H9 (cell line): ENCODE data around the gene SPHKAP. TPM values are rescaled to one million over a fixed set of nuclear protein-coding genes. Genes with fewer than 3 reads are reported as not detected.
"Not testable (repeated sequence)": the region's sequence is repeated elsewhere in the genome, so short reads cannot be mapped to it uniquely, and the experiment has no call there.

Experiments used
- DNase-seq: peaks from one replicate; pipeline ENCODE4 v3.0.0-alpha.2; 2017
- H2AFZ ChIP-seq: one replicate; pipeline ENCODE4 v1.6.1; 2013; ENCODE audit warnings: mild to moderate bottlenecking, low read length, control low read depth, moderate library complexity
- H2AK5ac ChIP-seq: 2 replicates; pipeline ENCODE4 v1.6.1; 2013; ENCODE audit warnings: low read length, control low read depth, mixed read lengths; ENCODE audit not compliant: insufficient read length
- H2BK120ac ChIP-seq: one replicate; pipeline ENCODE4 v1.6.1; 2013; ENCODE audit warnings: low read depth, mild to moderate bottlenecking, low read length, control low read depth, inconsistent platforms; ENCODE audit not compliant: poor library complexity, severe bottlenecking
- H2BK12ac ChIP-seq: 2 replicates; pipeline ENCODE4 v1.6.1; 2013; ENCODE audit warnings: low read length, control low read depth, mixed read lengths, low read depth; ENCODE audit not compliant: insufficient read length
- H2BK15ac ChIP-seq: 2 replicates; pipeline ENCODE4 v1.6.1; 2013; ENCODE audit warnings: low read depth, low read length, control low read depth
- H2BK20ac ChIP-seq: one replicate; pipeline ENCODE4 v1.6.1; 2013; ENCODE audit warnings: low read depth, mild to moderate bottlenecking, low read length, control low read depth, inconsistent platforms; ENCODE audit not compliant: poor library complexity, severe bottlenecking
- H2BK5ac ChIP-seq: 2 replicates; pipeline ENCODE4 v1.6.1; 2013; ENCODE audit warnings: low read length, control low read depth, mixed read lengths; ENCODE audit not compliant: insufficient read length
- H3K14ac ChIP-seq: 2 replicates; pipeline ENCODE4 v1.6.1; 2013; ENCODE audit warnings: low read length, control low read depth; ENCODE audit not compliant: insufficient read depth
- H3K18ac ChIP-seq: 2 replicates; pipeline ENCODE4 v1.6.1; 2013; ENCODE audit warnings: low read depth, mild to moderate bottlenecking, mixed read lengths, low read length, control low read depth; ENCODE audit not compliant: insufficient read length
- H3K23ac ChIP-seq: 2 replicates; pipeline ENCODE4 v1.6.1; 2013; ENCODE audit warnings: low read length, control low read depth, mixed read lengths, low read depth; ENCODE audit not compliant: insufficient read length
- H3K23me2 ChIP-seq: 2 replicates; pipeline ENCODE4 v1.6.1; 2013; ENCODE audit warnings: low read depth, mild to moderate bottlenecking, mixed read lengths, low read length, control low read depth; ENCODE audit not compliant: insufficient read length, poor library complexity, severe bottlenecking
- H3K27ac ChIP-seq: 2 replicates; pipeline ENCODE4 v1.5.1; 2013; ENCODE audit warnings: low read length, control low read depth, mixed read lengths, low read depth; ENCODE audit not compliant: insufficient read length
- H3K27me3 ChIP-seq: 2 replicates; pipeline ENCODE4 v1.6.1; 2013; ENCODE audit warnings: low read length, control low read depth, inconsistent platforms; ENCODE audit not compliant: insufficient read depth
- H3K4ac ChIP-seq: 2 replicates; pipeline ENCODE4 v1.6.1; 2013; ENCODE audit warnings: low read depth, mild to moderate bottlenecking, control low read depth, inconsistent platforms, low read length, moderate library complexity
- H3K4me1 ChIP-seq: 2 replicates; pipeline ENCODE4 v1.6.1; 2013; ENCODE audit warnings: low read length, control low read depth, inconsistent platforms; ENCODE audit not compliant: insufficient read depth
- H3K4me2 ChIP-seq: 2 replicates; pipeline ENCODE4 v1.6.1; 2013; ENCODE audit warnings: low read length, control low read depth, mixed read lengths; ENCODE audit not compliant: insufficient read length, insufficient read depth
- H3K56ac ChIP-seq: 2 replicates; pipeline ENCODE4 v1.6.1; 2013; ENCODE audit warnings: low read depth, mild to moderate bottlenecking, mixed read lengths, low read length, control low read depth; ENCODE audit not compliant: insufficient read length
- H3K79me1 ChIP-seq: 2 replicates; pipeline ENCODE4 v1.6.1; 2013; ENCODE audit warnings: low read depth, mild to moderate bottlenecking, moderate library complexity, low read length, control low read depth, inconsistent platforms; ENCODE audit not compliant: insufficient read depth, poor library complexity, severe bottlenecking
- H3K79me2 ChIP-seq: 2 replicates; pipeline ENCODE4 v1.6.1; 2013; ENCODE audit warnings: low read length, control low read depth, inconsistent platforms; ENCODE audit not compliant: insufficient read depth
- H3K9ac ChIP-seq: 2 replicates; pipeline ENCODE4 v1.6.1; 2013; ENCODE audit warnings: low read length, control low read depth, mixed read lengths; ENCODE audit not compliant: insufficient read length; ENCODE audit errors: extremely low read depth
- H3K9me3 ChIP-seq: one replicate; pipeline ENCODE4 v1.6.1; 2013; ENCODE audit warnings: low read depth, low read length, inconsistent platforms; ENCODE audit not compliant: control insufficient read depth
- H3T11ph ChIP-seq: one replicate; pipeline ENCODE4 v1.6.1; 2013; ENCODE audit warnings: mild to moderate bottlenecking, low read length, control low read depth, inconsistent platforms
- H4K20me1 ChIP-seq: one replicate; pipeline ENCODE4 v1.6.1; 2013; ENCODE audit not compliant: control insufficient read depth, insufficient read length, insufficient read depth
- H4K5ac ChIP-seq: 2 replicates; pipeline ENCODE4 v1.6.1; 2013; ENCODE audit warnings: low read depth, mild to moderate bottlenecking, mixed read lengths, low read length, control low read depth; ENCODE audit not compliant: insufficient read length
- H4K8ac ChIP-seq: replicated peaks from 2 replicates; pipeline ENCODE4 v1.6.1; 2013; ENCODE audit warnings: low read length, control low read depth, mixed read lengths, low read depth; ENCODE audit not compliant: insufficient read length
- H4K91ac ChIP-seq: 2 replicates; pipeline ENCODE4 v1.6.1; 2013; ENCODE audit warnings: low read depth, mild to moderate bottlenecking, moderate library complexity, mixed read lengths, low read length, control low read depth; ENCODE audit not compliant: insufficient read length
- H3K27ac Mint-ChIP-seq, 3 experiments: 2 replicates in 2 of 3; 3 replicates in 1 of 3; pipeline ENCODE4 v1.8.0; 2020 to 2021; ENCODE audit warnings: mixed read lengths in 3 of 3, mild to moderate bottlenecking in 1 of 3, moderate library complexity in 1 of 3
- H3K27me3 Mint-ChIP-seq: 2 replicates; pipeline ENCODE4 v1.8.0; 2021; ENCODE audit warnings: low read depth, mild to moderate bottlenecking, moderate library complexity, mixed read lengths
- H3K36me3 Mint-ChIP-seq, 3 experiments: 2 replicates in 2 of 3; 3 replicates in 1 of 3; pipeline ENCODE4 v1.8.0; 2020 to 2021; ENCODE audit warnings: low read depth in 3 of 3, mixed read lengths in 3 of 3; ENCODE audit not compliant: insufficient read depth in 1 of 3
- H3K4me1 Mint-ChIP-seq, 2 experiments: 2 replicates each; pipeline ENCODE4 v1.8.0; 2020; ENCODE audit warnings: mixed read lengths in 2 of 2
- H3K4me3 Mint-ChIP-seq, 2 experiments: 2 replicates in 1 of 2; 3 replicates in 1 of 2; pipeline ENCODE4 v1.8.0; 2020 to 2021; ENCODE audit warnings: mild to moderate bottlenecking in 2 of 2, mixed read lengths in 2 of 2, moderate library complexity in 1 of 2
- H3K9me3 Mint-ChIP-seq, 2 experiments: 2 replicates in 1 of 2; 3 replicates in 1 of 2; pipeline ENCODE4 v1.8.0; 2020; ENCODE audit warnings: mild to moderate bottlenecking in 2 of 2, mixed read lengths in 2 of 2, moderate library complexity in 1 of 2
- CTCF ChIP-seq: fragments of 200-600 bp; sonication (generic); conservative IDR thresholded peaks from 3 replicates; pipeline ENCODE4 v1.8.0; 2021; ENCODE audit warnings: antibody characterized with exemption, mild to moderate bottlenecking
- WGBS: extraction: QIAGEN DNeasy Blood & Tissue Kit; methylation state at CpG from one replicate; pipeline ENCODE4 v1.1.7; 2013; ENCODE audit warnings: missing lambda C conversion rate, low lambda C conversion rate, mixed read lengths; ENCODE audit not compliant: insufficient read length; ENCODE audit errors: extremely low coverage; 5-methylcytosine and 5-hydroxymethylcytosine counted together
- total RNA-seq: library from RNA; stranded (reverse); gene quantifications from 2 replicates; pipeline ENCODE4 v1.2.1, GENCODE V29; 2021

SPHKAP gene
- total RNA-seq, 1 experiment from 2014 or later: not detected

- Histone ChIP-seq H2BK20ac (no peak overlapping the region), H3K56ac (no peak overlapping the region), H3K18ac (no peak overlapping the region), H4K20me1 (no peaks in the 10 kb centered on the region), H3K23ac (no peak overlapping the region), H3K79me2 (no peaks in the 10 kb centered on the region), H3K4me2 (no peak overlapping the region), H3K4ac (no peak overlapping the region), H3K14ac (no peak overlapping the region), H2AK5ac (no peak overlapping the region), H3K4me1 (no peaks in the 10 kb centered on the region), H3K9ac (no peak overlapping the region), H4K8ac (no peak overlapping the region), H3K27ac (no peak overlapping the region), H3K9me3 (no peaks in the 10 kb centered on the region), H3K79me1 (no peaks in the 10 kb centered on the region), H2BK5ac (no peak overlapping the region), H4K91ac (no peak overlapping the region), H3K27me3 (no peaks in the 10 kb centered on the region), H4K5ac (no peak overlapping the region), H3K23me2 (no peaks in the 10 kb centered on the region), H2BK12ac (no peak overlapping the region), H2BK15ac (no peak overlapping the region), H3T11ph (no peak overlapping the region), H2AFZ (no peak overlapping the region), H2BK120ac (no peak overlapping the region)
- WGBS: no CpG with 5 or more reads among the region's 3 CpGs
- H3K4me1 Mint-ChIP-seq: peaks cover 5% of the 10 kb centered on the region in 2 experiments; a peak in 2 of 4 replicates
- no peak overlapping the region for H3K27ac Mint-ChIP-seq
- TF ChIP-seq CTCF: no peak
- peaks cover 0 to 3% of the 10 kb centered on the region in 2 experiments; a peak in 3 of 5 replicates for H3K9me3 Mint-ChIP-seq
- DNase-seq: no peak
- no peaks in the 10 kb centered on the region for H3K27me3 Mint-ChIP-seq
- no peak overlapping the region for H3K4me3 Mint-ChIP-seq
- no peaks in the 10 kb centered on the region; a peak in 2 of 7 replicates for H3K36me3 Mint-ChIP-seq
These were observed 102.3 kb downstream of the SPHKAP start for GRCh38 chr2:228079194-228079593.

DNA sequence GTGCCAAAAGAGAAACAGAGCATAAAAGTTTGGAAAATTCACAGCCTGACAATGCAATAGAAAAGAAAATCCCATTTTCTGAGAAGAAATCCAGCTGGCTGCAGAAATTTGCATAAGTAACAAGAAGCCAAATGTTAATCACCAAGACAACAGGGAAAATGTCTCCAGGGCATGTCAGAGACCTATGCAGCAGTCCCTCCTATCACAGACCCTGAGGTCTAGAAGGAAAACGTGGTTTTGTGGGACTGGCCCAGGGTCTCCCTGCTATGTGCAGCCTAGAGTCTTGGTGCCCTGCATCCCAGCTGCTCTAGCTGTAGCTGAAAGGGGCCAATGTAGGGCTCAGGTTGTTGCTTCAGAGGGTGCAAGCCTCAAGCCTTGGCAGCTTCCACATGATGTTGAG lies 104.8 kb downstream of the SPHKAP start:
- not testable (repeated sequence) for H4K20me1 ChIP-seq, H3K4me1 ChIP-seq, H2BK120ac ChIP-seq, H3K27ac Mint-ChIP-seq, H3K79me1 ChIP-seq, H3K36me3 Mint-ChIP-seq, H3K79me2 ChIP-seq, H3K18ac ChIP-seq, H2BK15ac ChIP-seq, H3K4me1 Mint-ChIP-seq, H3K4me3 Mint-ChIP-seq, H3K56ac ChIP-seq, H2BK12ac ChIP-seq, H3K14ac ChIP-seq, H4K5ac ChIP-seq, H3K23ac ChIP-seq, H3K9ac ChIP-seq, H2AK5ac ChIP-seq, H2BK20ac ChIP-seq, H3K9me3 ChIP-seq, DNase-seq, H3K27me3 Mint-ChIP-seq, H3K4ac ChIP-seq, H3K27ac ChIP-seq, H2BK5ac ChIP-seq, H3K27me3 ChIP-seq, H4K91ac ChIP-seq, H3T11ph ChIP-seq, H2AFZ ChIP-seq, H3K4me2 ChIP-seq, H3K23me2 ChIP-seq, H4K8ac ChIP-seq, H3K9me3 Mint-ChIP-seq
- WGBS: no CpG with 5 or more reads among the region's 1 CpG
